ENCODE data around the gene REV1.

Gene REV1

DNA sequence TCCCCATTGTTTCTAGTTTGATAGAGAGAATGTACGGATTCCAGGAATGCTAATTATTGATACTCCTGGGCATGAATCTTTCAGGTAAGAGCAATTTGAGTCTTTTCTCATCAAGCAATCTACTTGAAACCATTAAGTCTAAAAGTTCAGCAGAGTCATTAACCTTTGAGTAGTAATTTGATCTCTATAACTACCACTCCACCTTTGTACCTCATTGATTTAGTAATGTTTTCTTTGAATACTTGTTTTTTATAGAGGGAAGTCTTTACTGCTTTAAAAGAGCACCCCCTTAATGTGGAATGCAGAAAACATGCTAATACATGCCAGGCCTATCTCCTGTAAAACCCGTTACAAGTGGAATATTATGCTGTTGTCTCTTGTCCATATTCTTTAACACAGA is 107.7 kb downstream of the REV1 start:
- TF ChIP-seq GATA2 (IDR thresholded peaks at IDR 0.05; ENCODE audit: low read depth, low read length), result no peak
- TF ChIP-seq GATA3 (IDR thresholded peaks at IDR 0.05; ENCODE audit: low read depth, low read length), result no peak

DNA sequence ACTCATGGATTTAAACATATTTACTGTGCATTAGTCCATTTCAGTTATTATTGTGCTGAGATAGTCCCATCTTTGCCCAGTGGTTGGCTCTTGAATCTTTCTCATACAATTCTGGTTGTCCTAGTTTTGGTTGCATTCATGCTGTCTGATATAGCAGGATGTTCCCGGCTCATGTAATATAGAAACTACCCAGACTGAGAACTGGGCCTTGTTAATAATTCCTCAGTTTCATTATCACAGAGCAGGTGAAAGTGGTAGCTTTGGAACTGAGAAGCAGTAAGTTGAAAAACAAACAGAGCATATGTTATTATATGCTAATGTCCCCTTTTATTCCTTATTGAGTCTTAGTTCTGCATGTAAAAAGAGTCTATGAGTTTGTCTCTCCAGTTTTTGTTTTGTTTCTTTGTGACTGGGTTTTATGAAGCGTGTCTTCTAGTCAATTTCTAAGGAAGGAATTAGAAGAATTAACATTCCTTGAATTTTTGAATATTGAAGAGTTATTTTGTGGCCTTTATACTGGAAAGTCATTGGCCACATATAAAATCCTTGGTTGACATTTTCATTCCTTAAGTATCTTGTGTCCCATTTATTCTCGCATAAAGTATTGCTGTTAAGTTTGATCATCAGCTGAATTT is 109.3 kb downstream of the REV1 start:
- TF ChIP-seq GATA2 (IDR thresholded peaks at IDR 0.05; ENCODE audit: low read depth, low read length) (no peak), GATA3 (IDR thresholded peaks at IDR 0.05; ENCODE audit: low read depth, low read length) (no peak)

- TF ChIP-seq GATA3 (IDR thresholded peaks at IDR 0.05; ENCODE audit: low read depth, low read length) (no peak), GATA2 (IDR thresholded peaks at IDR 0.05; ENCODE audit: low read depth, low read length) (no peak)
These were observed 111.9 kb downstream of the REV1 start for GRCh38 chr2:99377879-99378278.

GRCh38 chr2:99376254-99376864 is 113.5 kb downstream of the REV1 start:
- TF ChIP-seq GATA3 (IDR thresholded peaks at IDR 0.05; ENCODE audit: low read depth, low read length) (no peak), GATA2 (IDR thresholded peaks at IDR 0.05; ENCODE audit: low read depth, low read length) (no peak)

DNA sequence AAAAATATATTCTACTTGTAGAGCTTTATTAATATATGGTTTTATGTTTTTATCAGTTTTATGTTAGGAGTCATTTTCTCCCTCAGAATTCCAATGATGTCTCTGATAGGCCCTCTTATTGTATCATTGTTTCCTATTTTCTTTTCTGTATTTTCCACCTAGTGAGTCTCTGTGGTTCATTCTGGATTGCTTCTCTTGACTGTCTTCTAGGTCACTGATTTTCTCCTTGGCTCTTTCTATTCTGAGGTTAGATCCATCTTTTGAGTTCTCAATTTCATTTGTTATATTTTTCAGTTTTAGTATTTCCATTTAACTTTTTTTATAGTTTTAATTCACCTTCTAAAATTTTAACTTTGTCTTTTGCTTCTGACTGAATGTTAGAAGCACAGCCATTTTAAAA is 115.1 kb downstream of the REV1 start:
- no peak for TF ChIP-seq GATA2 (IDR thresholded peaks at IDR 0.05; ENCODE audit: low read depth, low read length)
- TF ChIP-seq GATA3 (IDR thresholded peaks at IDR 0.05; ENCODE audit: low read depth, low read length), result no peak

DNA sequence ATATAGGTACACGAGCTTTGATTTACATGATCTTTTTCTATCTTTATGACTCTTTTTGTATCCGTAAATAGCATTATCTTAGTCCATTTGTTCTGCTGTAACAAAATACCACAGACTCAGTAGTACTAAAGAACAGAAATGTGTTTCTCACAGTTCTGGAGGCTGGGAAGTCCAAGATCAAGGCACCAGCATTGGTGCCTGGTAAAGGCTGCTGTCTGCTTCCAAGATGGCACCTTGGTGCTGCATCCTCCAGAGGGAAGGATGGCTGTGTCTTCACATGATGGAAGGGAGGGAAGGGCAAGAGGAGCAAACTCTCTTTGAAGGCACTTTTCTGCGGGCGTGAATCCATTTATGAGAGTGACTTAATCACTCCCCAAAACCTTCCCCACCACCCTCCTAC is 116.7 kb downstream of the REV1 start:
- TF ChIP-seq GATA3 (IDR thresholded peaks at IDR 0.05; ENCODE audit: low read depth, low read length) (no peak), GATA2 (IDR thresholded peaks at IDR 0.05; ENCODE audit: low read depth, low read length) (no peak)

- TF ChIP-seq GATA2 (IDR thresholded peaks at IDR 0.05; ENCODE audit: low read depth, low read length), result no peak
- no peak for TF ChIP-seq GATA3 (IDR thresholded peaks at IDR 0.05; ENCODE audit: low read depth, low read length)
These were observed 124.2 kb downstream of the REV1 start for GRCh38 chr2:99365661-99366060.

- no peak for TF ChIP-seq GATA3 (IDR thresholded peaks at IDR 0.05; ENCODE audit: low read depth, low read length)
- no peak for TF ChIP-seq GATA2 (IDR thresholded peaks at IDR 0.05; ENCODE audit: low read depth, low read length)
These were observed 133.0 kb downstream of the REV1 start for GRCh38 chr2:99356853-99357252.

- no peak for TF ChIP-seq GATA2 (IDR thresholded peaks at IDR 0.05; ENCODE audit: low read depth, low read length)
- TF ChIP-seq GATA3 (IDR thresholded peaks at IDR 0.05; ENCODE audit: low read depth, low read length), result no peak
These were observed 135.7 kb downstream of the REV1 start for GRCh38 chr2:99354070-99354469.

Data from SH-SY5Y (cell line).